ENCODE measurements around the gene TBC1D21. TPM values are rescaled to one million over a fixed set of nuclear protein-coding genes. Genes with fewer than 3 reads are reported as not detected.

The TBC1D21 gene
- total RNA-seq, 3 donors from 2014 or later: not detected

DNA sequence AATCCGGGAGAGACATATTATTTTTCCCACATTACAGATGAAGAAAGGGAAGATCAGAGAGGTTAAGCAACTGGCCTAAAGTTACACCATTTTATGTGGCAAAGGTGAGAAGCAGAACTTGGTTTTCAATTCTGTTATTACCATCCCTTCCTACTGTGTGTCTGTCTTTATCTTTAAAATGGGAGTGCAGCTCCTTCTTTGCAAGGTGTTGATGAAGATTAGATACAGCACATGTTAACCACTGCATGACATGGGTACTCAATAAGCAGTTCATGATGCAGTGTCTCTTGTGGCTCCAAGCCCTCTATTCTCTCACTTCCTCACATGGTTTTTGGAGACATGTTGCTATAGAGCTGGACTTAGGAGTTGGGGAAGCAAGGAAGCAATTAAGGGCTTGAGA lies 23.1 kb upstream of the TBC1D21 start:
- H3K4me1 ChIP-seq: no peaks in the 10 kb centered on the region
- no peak for TF ChIP-seq POLR2A (IDR thresholded peaks at IDR 0.05)
- TF ChIP-seq CTCF (IDR thresholded peaks at IDR 0.05): no peak
- no peaks in the 10 kb centered on the region for H3K36me3 ChIP-seq
- H3K27me3 ChIP-seq: peaks cover 0 to 11% of the 10 kb centered on the region in 2 donors
- intact Hi-C loops (cut with DNase I; ENCODE audit: low total_unique reads): no loop called here
- no peak overlapping the region for H3K4me3 ChIP-seq
- H3K27ac ChIP-seq: no peak overlapping the region
- H3K9me3 ChIP-seq: no peaks in the 10 kb centered on the region
- DNase-seq (ENCODE audit: low spot score in 2 of 2): no peak

GRCh38 chr15:73851689-73852088 lies 21.7 kb upstream of the TBC1D21 start:
- intact Hi-C loops (cut with DNase I; ENCODE audit: low total_unique reads): no loop called here
- no peak for DNase-seq (ENCODE audit: low spot score in 2 of 2)
- TF ChIP-seq POLR2A (IDR thresholded peaks at IDR 0.05) (no peak), CTCF (IDR thresholded peaks at IDR 0.05) (no peak), POLR2AphosphoS5 (IDR thresholded peaks at IDR 0.05) (no peak)

DNA sequence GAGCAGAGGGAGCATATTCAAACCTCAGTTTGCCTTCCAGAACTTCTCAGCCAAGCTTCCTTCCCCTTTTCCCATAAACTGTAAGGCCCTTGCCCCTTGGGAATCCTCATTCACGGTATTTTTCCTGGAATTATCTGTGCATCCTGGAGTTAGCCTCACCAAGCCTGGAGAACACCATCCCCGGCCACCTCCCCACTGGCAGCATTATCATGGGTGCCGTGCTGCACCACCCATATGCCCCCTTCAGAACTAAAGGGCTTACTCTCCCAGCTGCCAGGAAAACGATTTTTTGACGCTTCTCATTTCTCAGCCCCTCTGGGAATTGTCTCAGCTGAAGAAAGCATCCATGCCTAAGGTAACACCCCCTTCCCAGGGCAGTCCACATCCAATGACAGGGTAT lies 20.9 kb upstream of the TBC1D21 start:
- TF ChIP-seq CTCF (IDR thresholded peaks at IDR 0.05): no peak
- TF ChIP-seq POLR2AphosphoS5 (IDR thresholded peaks at IDR 0.05): no peak
- TF ChIP-seq POLR2A (IDR thresholded peaks at IDR 0.05): no peak
- H3K4me3 ChIP-seq: no peak overlapping the region

More at GRCh38 chr15:73851689-73852088, 21.7 kb upstream of the TBC1D21 start:
- Histone ChIP-seq H3K27me3 (peaks cover 0 to 11% of the 10 kb centered on the region in 2 donors), H3K4me3 (no peak overlapping the region), H3K4me1 (no peaks in the 10 kb centered on the region), H3K9me3 (no peaks in the 10 kb centered on the region), H3K36me3 (no peaks in the 10 kb centered on the region), H3K27ac (no peak overlapping the region)

DNA sequence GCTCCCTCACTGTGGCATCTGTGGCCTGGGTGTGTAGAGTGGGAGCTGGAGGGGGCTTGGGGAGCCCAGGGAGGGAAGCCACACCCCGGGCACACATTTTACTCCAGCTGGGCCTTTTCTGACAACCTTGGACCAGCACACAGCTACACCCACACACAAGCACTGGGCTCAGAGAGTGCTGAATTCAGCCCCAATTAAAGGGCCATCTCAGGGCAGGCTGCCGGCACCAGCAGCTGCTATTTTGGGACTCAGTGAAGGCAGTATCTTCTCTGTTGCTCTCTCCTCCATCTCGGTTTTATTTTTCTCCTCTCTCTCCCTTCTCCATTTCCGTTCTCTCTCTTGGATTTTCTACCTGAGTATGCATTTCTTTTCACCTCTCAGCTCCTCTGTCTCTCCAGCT lies 19.1 kb upstream of the TBC1D21 start:
- intact Hi-C loops (cut with DNase I; ENCODE audit: low total_unique reads): no loop called here
- Histone ChIP-seq H3K4me3 (no peak overlapping the region), H3K4me1 (no peaks in the 10 kb centered on the region), H3K9me3 (no peaks in the 10 kb centered on the region), H3K36me3 (no peaks in the 10 kb centered on the region), H3K27me3 (peaks cover 0 to 11% of the 10 kb centered on the region in 2 donors), H3K27ac (no peak overlapping the region)
- TF ChIP-seq CTCF (IDR thresholded peaks at IDR 0.05) (no peak), POLR2AphosphoS5 (IDR thresholded peaks at IDR 0.05) (no peak), POLR2A (IDR thresholded peaks at IDR 0.05) (no peak)
- DNase-seq (ENCODE audit: low spot score in 2 of 2): no peak

More for the DNA sequence above, 20.9 kb upstream of the TBC1D21 start:
- intact Hi-C loops (cut with DNase I; ENCODE audit: low total_unique reads): no loop called here
- H3K27ac ChIP-seq: no peak overlapping the region
- peaks cover 0 to 11% of the 10 kb centered on the region in 2 donors for H3K27me3 ChIP-seq
- H3K9me3 ChIP-seq: no peaks in the 10 kb centered on the region
- no peaks in the 10 kb centered on the region for H3K36me3 ChIP-seq
- no peak for DNase-seq (ENCODE audit: low spot score in 2 of 2)
- H3K4me1 ChIP-seq: no peaks in the 10 kb centered on the region

GRCh38 chr15:73856458-73857192 lies 16.7 kb upstream of the TBC1D21 start:
- H3K4me3 ChIP-seq: no peak overlapping the region
- peak in 1 of 2 donors; percentile 39 for DNase-seq (ENCODE audit: low spot score in 2 of 2)
- peaks cover 0 to 16% of the 10 kb centered on the region in 2 donors for H3K27me3 ChIP-seq
- no peak overlapping the region for H3K27ac ChIP-seq
- H3K9me3 ChIP-seq: no peaks in the 10 kb centered on the region
- intact Hi-C loops (cut with DNase I; ENCODE audit: low total_unique reads): no loop called here
- no peaks in the 10 kb centered on the region for H3K36me3 ChIP-seq
- TF ChIP-seq CTCF (IDR thresholded peaks at IDR 0.05) (no peak), POLR2AphosphoS5 (IDR thresholded peaks at IDR 0.05) (no peak), POLR2A (IDR thresholded peaks at IDR 0.05) (no peak)
- no peaks in the 10 kb centered on the region for H3K4me1 ChIP-seq
